ENCODE data around the gene NOS1AP.

- TF ChIP-seq YY1 (IDR thresholded peaks at IDR 0.05; ENCODE audit: insufficient read depth, insufficient read length) (no peak), SUZ12 (IDR thresholded peaks at IDR 0.05; ENCODE audit: extremely low read depth, insufficient read depth, insufficient read length) (no peak)
These were observed 146.4 kb downstream of the NOS1AP start for GRCh38 chr1:162215902-162216301.
